Inferior parietal cortex (tissue), 1 donor: ENCODE results near the gene WSCD1.

ENCODE experiments used
- DNase-seq: peaks from one replicate; pipeline ENCODE4 v3.0.0-alpha.2; 2016; ENCODE audit errors: extremely low spot score

WSCD1 gene

GRCh38 chr17:6107791-6108190 lies 37.6 kb downstream of the WSCD1 start:
- no peak for DNase-seq

DNA sequence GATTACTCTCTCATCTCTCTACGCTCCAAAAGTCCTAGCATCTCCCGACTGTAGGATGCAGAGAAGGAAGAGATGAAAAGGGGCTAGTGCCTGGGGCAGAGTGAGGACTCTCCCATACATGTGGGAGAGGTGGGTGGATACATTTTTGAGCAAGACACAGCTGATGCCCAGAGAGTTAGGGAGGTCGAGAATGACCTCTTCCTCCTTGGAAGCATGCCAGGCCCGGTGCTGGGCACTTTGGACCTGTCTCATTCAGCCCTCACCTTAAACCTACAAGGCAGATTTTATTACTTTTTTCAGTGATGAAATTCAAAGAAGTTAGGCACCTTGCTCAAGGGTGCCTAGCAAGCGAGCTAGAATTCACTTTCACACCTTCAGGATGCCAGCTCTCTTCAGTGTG lies 38.2 kb downstream of the WSCD1 start:
- DNase-seq = no peak

DNA sequence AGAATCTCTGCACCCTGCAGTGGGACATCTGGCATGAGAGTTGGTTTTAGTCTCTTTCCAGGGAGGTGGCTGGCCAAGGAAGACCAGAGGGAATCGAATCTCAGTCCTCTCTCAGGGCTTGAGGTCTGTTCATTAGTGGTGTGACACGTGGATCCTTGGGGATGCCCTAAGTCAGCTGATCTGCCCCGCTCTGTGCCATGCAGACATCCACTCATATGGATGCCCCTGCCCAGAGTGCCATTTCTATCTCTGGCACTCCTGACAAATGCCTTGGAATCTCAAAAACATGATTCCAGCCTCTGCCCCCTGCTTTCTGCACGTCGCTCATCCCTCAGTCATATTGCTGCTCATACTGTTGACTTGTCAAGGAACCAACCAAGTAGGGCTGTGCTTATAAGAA lies 38.8 kb downstream of the WSCD1 start:
- no peak for DNase-seq

DNA sequence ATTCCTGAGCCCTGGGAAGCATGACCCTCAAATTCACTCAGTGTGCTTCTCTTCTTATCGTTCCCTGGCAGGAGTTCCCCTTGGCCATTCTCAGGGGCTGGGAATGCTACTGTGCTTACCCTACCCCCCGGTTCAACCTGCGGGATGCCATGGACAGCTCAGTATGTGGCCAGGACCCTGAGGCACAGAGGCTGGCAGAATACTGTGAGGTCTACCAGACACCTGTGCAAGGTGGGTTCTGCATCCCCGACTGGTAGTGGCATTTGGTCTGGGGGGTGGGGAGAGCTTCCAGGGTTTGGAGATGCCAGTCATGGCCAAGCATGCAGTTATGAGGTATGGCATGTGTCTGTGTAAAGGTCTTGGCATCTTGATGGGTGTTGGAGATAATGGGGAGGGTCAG lies 39.4 kb downstream of the WSCD1 start:
- no peak for DNase-seq

DNA sequence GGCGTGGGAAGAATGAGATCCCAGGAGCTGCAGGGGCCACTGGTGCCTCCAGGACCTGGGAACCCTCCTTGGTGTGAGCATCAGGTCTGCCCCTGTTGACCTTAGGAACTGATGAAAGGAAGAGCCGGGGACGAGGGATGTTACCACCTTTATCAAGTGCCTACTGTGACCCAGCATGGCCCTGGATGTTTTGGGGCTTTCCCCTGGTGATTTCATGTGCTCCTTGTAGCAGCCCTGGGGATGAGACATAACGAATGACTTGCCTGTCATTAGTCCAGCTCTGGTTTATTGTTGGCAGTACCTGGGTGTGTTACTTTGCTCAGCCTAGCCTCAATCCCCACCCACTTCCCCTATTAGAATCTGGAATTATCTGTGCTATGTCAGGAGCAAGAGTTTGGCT lies 39.9 kb downstream of the WSCD1 start:
- no peak for DNase-seq

- no peak for DNase-seq
Observed at GRCh38 chr17:6110592-6110991, 40.4 kb downstream of the WSCD1 start.

DNA sequence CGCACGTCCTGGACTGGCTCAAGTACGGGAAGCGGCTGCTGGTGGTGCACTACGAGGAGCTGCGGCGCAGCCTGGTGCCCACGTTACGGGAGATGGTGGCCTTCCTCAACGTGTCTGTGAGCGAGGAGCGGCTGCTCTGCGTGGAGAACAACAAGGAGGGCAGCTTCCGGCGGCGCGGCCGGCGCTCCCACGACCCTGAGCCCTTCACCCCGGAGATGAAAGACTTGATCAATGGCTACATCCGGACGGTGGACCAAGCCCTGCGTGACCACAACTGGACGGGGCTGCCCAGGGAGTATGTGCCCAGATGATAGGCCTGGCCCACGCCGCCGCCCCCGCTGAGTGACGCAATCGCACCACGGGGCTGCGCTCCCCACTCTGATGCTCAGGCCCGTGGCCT lies 50.2 kb downstream of the WSCD1 start:
- DNase-seq = no peak

DNA sequence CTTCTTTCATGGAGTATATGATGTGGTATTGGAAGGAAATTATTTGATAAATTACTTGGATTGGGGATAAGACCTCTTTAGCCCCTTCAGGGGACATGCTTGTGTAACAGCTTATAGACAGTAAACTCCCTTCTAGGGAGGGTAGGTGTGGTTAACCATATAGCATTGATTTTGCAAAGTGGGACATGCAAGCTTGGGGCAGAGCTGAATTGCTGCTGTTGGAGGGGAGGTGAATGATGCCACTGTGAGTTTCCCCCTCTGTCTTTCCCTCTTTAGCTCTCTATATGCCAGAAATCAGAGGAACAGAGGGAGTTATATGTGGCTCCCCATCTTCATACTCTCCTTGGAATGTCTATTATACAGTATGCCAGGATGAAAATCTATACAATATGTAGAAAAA lies 54.7 kb downstream of the WSCD1 start:
- no peak for DNase-seq

DNA sequence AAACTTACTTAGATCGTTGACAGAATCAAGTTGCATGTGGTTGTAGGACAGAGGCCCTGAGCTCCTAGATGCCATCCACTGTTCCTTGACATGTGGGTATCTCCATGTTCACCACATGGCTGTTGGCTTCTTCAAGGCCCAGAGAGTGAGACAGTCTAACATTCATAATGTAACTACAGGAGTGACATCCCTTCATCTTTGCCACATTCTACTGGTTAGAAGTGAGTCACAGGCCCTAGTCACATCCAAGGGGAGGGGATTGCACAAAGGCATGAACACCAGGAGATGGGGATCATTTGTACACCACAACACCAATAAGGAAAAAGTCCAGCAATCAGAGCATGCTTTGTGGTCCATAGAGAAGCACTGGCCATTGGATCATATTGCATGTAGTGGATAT lies 56.6 kb downstream of the WSCD1 start:
- DNase-seq = no peak

GRCh38 chr17:6134721-6135120 lies 64.5 kb downstream of the WSCD1 start:
- DNase-seq = no peak

- DNase-seq = no peak
Observed at GRCh38 chr17:6135236-6135635, 65.1 kb downstream of the WSCD1 start.

DNA sequence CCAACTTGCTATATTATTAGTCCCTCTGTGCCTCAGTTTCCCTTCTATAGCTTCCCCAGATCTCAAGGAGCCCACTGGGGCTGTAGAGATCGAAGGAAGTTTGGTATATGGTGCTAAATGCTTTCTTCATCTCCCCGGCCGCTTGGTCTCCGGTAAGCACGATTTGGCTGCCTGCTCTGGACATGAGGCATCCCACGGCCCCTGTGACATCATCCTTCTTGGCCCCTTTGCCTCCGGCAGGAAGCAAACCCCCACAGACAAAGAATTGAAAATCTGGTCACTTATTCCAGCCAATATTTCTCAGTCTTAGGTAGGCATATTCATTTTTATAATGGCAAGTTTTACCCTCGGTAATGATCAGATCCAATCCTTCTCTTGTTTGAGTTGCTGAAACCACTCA lies 65.8 kb downstream of the WSCD1 start:
- no peak for DNase-seq

GRCh38 chr17:6137716-6138502 lies 67.7 kb downstream of the WSCD1 start:
- DNase-seq = no peak

DNA sequence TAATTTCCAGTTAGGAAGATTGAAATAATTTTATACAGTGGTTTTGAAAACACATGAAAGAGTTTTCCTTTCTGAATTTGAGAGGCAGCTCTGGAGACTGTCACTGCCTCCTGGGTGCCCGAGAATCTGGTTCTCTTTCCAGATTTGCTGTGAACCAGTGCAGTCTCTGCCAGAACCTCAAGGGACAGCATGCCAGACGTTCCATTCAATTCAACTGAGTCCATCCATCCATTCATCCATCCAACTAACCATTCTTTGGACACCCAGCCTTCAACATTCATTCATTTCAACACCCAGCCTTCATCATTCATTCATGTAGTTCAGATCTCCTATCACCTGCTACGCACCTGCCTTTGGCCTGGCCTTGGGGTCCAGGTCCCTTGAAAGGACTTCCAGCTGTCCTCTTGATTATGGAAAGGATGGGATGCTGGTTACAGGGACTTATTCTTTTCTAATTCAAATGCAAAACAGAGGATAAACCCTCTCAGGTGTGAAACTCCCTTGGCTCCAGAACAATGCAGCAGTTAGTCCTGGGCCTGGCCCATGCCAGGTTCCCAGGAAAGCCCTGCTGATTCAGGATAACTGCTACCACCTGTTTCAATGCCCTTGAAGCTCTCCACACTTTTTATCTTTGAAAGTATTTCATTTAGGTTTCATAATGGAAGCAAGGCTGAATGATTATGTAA lies 68.7 kb downstream of the WSCD1 start:
- no peak for DNase-seq

DNA sequence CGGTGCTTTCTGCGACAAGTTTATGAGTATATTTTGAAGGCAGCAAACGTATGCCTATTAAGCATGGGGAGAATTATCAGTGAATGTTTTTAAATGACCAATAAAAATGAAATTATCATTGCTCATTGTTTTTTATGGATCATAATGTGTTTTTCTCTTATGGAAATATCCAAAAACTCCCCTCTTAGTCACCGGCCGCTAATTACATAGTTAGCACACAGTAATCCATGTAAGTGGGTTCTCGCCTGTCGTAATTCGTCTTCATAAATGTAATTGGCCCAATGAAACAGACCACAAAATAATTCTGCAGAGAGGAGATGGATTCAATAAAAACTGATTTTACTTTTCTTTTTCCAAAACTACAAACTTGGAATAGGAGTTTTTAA lies 69.3 kb downstream of the WSCD1 start:
- no peak for DNase-seq

DNA sequence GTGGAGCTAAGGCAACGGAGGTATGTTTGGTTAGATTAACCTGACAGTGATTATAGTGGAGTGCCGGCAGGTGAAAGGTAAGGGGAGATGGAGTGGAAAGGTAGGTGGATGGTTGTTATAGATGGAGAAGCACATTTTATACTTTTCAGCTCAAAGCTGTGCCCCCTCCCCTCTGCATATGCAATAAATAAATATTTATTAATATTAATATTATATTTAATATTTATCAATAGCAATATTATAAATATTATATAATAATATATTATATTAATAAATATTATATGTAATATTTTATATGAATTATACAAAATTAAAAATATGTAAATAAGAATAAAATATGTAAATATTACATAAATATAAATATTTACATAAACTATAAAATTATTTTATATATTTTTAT lies 70.0 kb downstream of the WSCD1 start:
- no peak for DNase-seq

DNA sequence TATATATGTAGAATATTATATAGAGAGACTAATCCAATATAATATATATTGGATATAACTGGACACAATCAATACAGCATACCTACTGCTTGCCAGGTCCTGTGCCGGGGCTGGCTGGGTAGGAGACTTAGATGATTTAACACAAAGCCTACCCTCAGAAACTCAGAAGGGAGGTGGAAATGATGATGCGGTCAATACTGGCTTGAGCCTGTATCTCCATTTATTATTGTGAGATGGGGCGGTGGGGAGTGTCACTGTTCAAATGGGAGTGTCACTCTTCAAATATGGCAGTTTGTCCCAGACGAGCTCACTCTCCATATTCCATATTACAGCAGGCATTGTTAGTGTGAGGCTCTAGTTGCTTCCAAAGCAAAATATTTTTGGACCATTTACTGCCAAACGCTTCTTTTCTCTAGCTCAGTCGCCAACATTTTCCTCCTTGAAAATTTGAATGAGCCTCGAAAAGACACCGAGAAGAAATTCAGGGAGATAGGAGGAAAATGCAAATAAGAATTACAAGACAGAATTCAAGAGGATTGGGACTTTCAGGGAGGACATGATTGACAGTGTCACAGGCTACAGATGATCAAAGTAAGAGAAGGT lies 70.7 kb downstream of the WSCD1 start:
- DNase-seq = no peak

DNA sequence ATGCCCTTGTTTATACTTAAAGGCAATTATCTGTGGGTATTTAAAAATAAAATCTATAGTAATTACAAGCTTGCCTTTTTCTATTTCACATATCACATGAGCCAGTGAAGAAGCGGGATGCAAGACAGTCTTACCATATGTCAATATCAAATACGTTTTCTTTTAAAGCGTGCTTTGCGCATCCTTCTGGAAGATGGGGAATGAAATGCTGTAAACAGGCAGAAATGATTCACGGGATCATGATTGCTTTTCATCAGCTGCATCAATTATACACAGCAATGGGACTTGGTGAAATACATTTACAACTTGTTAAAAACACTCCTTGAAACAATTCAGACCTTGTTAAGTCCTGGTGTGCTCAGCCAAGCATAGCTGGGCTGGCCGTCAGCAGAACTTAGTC lies 72.5 kb downstream of the WSCD1 start:
- no peak for DNase-seq

DNA sequence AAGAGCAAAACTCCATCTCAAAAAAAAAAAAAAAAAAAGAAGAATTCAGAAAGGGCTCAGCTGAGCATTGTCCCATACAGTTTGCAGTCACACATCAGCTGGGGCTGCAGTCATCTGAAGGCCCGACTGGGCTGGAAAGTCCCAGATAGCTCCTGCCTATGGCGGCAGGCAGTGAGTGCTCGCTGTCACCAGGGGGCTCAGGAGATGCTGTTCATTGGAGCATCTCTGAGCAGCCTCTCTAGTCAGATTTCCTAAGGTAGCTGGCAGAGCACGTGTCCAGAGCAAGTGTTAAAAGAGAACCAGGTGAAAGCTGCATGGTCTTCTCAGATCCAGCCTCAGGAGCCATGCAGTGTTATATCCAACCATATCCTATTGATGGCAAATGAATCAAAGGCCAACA lies 75.8 kb downstream of the WSCD1 start:
- no peak for DNase-seq

DNA sequence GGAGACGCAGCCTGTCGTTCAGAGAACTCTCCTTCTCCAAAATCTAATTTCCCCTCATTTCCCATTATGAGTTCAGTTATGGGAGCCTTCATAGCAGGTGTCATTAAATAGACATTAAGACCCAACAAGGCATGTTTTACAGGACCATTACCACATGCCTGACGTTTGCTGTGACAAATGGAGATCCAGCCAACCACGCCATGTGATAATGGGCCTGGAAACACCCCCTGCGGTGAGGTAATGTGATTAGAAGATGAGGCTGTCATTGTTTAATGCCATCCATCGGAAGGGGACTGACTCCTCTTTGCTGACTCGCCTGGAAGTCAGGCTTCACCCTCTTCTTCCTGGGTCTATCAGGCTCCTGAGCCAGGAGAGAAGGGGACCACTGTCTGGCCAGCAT lies 76.9 kb downstream of the WSCD1 start:
- no peak for DNase-seq

- no peak for DNase-seq
Observed at GRCh38 chr17:6153375-6153774, 83.2 kb downstream of the WSCD1 start.

- DNase-seq = no peak
Observed at GRCh38 chr17:6157716-6158115, 87.5 kb downstream of the WSCD1 start.

GRCh38 chr17:6159541-6160231 lies 89.5 kb downstream of the WSCD1 start:
- no peak for DNase-seq
